HG02642 (cell line): ENCODE measurements around the gene YDJC.
"Not testable (repeated sequence)": the region's sequence is repeated elsewhere in the genome, so short reads cannot be mapped to it uniquely, and the experiment has no call there.

ENCODE experiments used
- ATAC-seq: cut with Tn5 transposase; IDR thresholded peaks from one replicate; pipeline ENCODE4 v1.9.1; 2021; ENCODE audit warnings: mild to moderate bottlenecking; ENCODE audit not compliant: unreplicated experiment, poor library complexity

The YDJC gene

GRCh38 chr22:21633481-21633880 is 3.7 kb upstream of the YDJC start:
- ATAC-seq = no peak

GRCh38 chr22:21632931-21633330 is 3.1 kb upstream of the YDJC start:
- ATAC-seq = no peak

- ATAC-seq = no peak
Observed at GRCh38 chr22:21632237-21632895, 2.5 kb upstream of the YDJC start, which contains the start of gene CCDC116. Gene CCDC116, plus strand, starts transcription at chr22:21632760. Its CDS starts 422 bp downstream, at chr22:21633182.

- no peak for ATAC-seq
Observed at GRCh38 chr22:21631025-21631424, 1.2 kb upstream of the YDJC start.

GRCh38 chr22:21628386-21629254 is 1.2 kb downstream of the YDJC start:
- no peak for ATAC-seq

- ATAC-seq = no peak
Observed at GRCh38 chr22:21626735-21627469, 2.9 kb downstream of the YDJC start.

- no peak for ATAC-seq
Observed at GRCh38 chr22:21626073-21626734, 3.6 kb downstream of the YDJC start.

- ATAC-seq = no peak
Observed at GRCh38 chr22:21624880-21625791, 4.7 kb downstream of the YDJC start.

- ATAC-seq = no peak
Observed at GRCh38 chr22:21624120-21624879, 5.5 kb downstream of the YDJC start.

GRCh38 chr22:21623648-21623970 is 6.2 kb downstream of the YDJC start:
- no peak for ATAC-seq

- no peak for ATAC-seq
Observed at GRCh38 chr22:21622919-21623647, 6.7 kb downstream of the YDJC start.

- no peak for ATAC-seq
Observed at GRCh38 chr22:21622011-21622918, 7.6 kb downstream of the YDJC start.

GRCh38 chr22:21621025-21621424 is 8.8 kb downstream of the YDJC start:
- ATAC-seq = no peak

- ATAC-seq = not testable (repeated sequence)
Observed at GRCh38 chr22:21617337-21617736, 12.5 kb downstream of the YDJC start.

GRCh38 chr22:21615731-21616130 is 14.1 kb downstream of the YDJC start:
- ATAC-seq = no peak

GRCh38 chr22:21613553-21614233 is 16.1 kb downstream of the YDJC start:
- no peak for ATAC-seq

GRCh38 chr22:21612858-21613257 is 17.0 kb downstream of the YDJC start:
- no peak for ATAC-seq
